ENCODE data around the gene GCNT2. TPM values are rescaled to one million over a fixed set of nuclear protein-coding genes. Genes with fewer than 3 reads are reported as not detected.

GCNT2 gene
- total and polyA plus RNA-seq, 2 donors (not counting 1 experiment from before 2014, with no cell fraction given), result 1.3 to 2.1 TPM

- Histone ChIP-seq H3K4me1 (ENCODE audit: control insufficient read depth, extremely low read depth, insufficient read depth, low read length) (no peaks in the 10 kb centered on the region), H3K4me2 (ENCODE audit: extremely low read depth, insufficient read depth, low read length) (no peak overlapping the region), H3K9me3 (ENCODE audit: control insufficient read depth, insufficient read depth, low read depth, low read length) (no peaks in the 10 kb centered on the region), H3K79me2 (ENCODE audit: control insufficient read depth, insufficient read depth, low read length) (no peaks in the 10 kb centered on the region), H3K27ac (ENCODE audit: insufficient read depth, low read length) (no peak overlapping the region), H3K36me3 (ENCODE audit: control insufficient read depth, insufficient read depth, low read length) (no peaks in the 10 kb centered on the region), H3K4me3 (replicated peaks in 1 of 4; ENCODE audit: control extremely low read depth in 1 of 4, insufficient read depth in 1 of 4, low read depth in 3 of 4, low read length in 4 of 4) (no peak overlapping the region), H3K27me3 (ENCODE audit: control insufficient read depth, insufficient read depth, low read length) (no peaks in the 10 kb centered on the region), H2AFZ (ENCODE audit: low read length) (no peak overlapping the region), H4K20me1 (ENCODE audit: control insufficient read depth, extremely low read depth, insufficient read depth, low read length) (no peaks in the 10 kb centered on the region), H3K9ac (ENCODE audit: insufficient read depth, low read length) (no peak overlapping the region)
- TF ChIP-seq CTCF (conservative IDR thresholded peaks at IDR 0.05 in 1 of 2, IDR thresholded peaks at IDR 0.05 in 1 of 2; ENCODE audit: low read depth in 1 of 2, low read length in 2 of 2), result no peak
- no peak for TF ChIP-seq EZH2 (IDR thresholded peaks at IDR 0.05; ENCODE audit: low read length, missing control alignments)
- DNase-seq (ENCODE audit: low read depth in 2 of 2), result no peak
Measured at GRCh38 chr6:10535193-10535592, 14.0 kb downstream of the GCNT2 start.

- Histone ChIP-seq H3K4me2 (ENCODE audit: extremely low read depth, insufficient read depth, low read length) (no peak overlapping the region), H3K9ac (ENCODE audit: insufficient read depth, low read length) (no peak overlapping the region), H4K20me1 (ENCODE audit: control insufficient read depth, extremely low read depth, insufficient read depth, low read length) (no peaks in the 10 kb centered on the region), H3K4me1 (ENCODE audit: control insufficient read depth, extremely low read depth, insufficient read depth, low read length) (no peaks in the 10 kb centered on the region), H3K36me3 (ENCODE audit: control insufficient read depth, insufficient read depth, low read length) (no peaks in the 10 kb centered on the region), H2AFZ (ENCODE audit: low read length) (no peak overlapping the region), H3K27me3 (ENCODE audit: control insufficient read depth, insufficient read depth, low read length) (no peaks in the 10 kb centered on the region), H3K27ac (ENCODE audit: insufficient read depth, low read length) (no peak overlapping the region), H3K9me3 (ENCODE audit: control insufficient read depth, insufficient read depth, low read depth, low read length) (no peaks in the 10 kb centered on the region), H3K79me2 (ENCODE audit: control insufficient read depth, insufficient read depth, low read length) (no peaks in the 10 kb centered on the region), H3K4me3 (replicated peaks in 1 of 4; ENCODE audit: control extremely low read depth in 1 of 4, insufficient read depth in 1 of 4, low read depth in 3 of 4, low read length in 4 of 4) (no peak overlapping the region)
- TF ChIP-seq CTCF (conservative IDR thresholded peaks at IDR 0.05 in 1 of 2, IDR thresholded peaks at IDR 0.05 in 1 of 2; ENCODE audit: low read depth in 1 of 2, low read length in 2 of 2) (no peak), EZH2 (IDR thresholded peaks at IDR 0.05; ENCODE audit: low read length, missing control alignments) (no peak)
- DNase-seq (ENCODE audit: low read depth in 2 of 2), result no peak
Measured at GRCh38 chr6:10537726-10538125, 16.6 kb downstream of the GCNT2 start.

GRCh38 chr6:10540073-10540746, 19.1 kb downstream of the GCNT2 start:
- H3K4me3 ChIP-seq (replicated peaks in 1 of 4; ENCODE audit: control extremely low read depth in 1 of 4, insufficient read depth in 1 of 4, low read depth in 3 of 4, low read length in 4 of 4), result no peak overlapping the region
- H4K20me1 ChIP-seq (ENCODE audit: control insufficient read depth, extremely low read depth, insufficient read depth, low read length), result no peaks in the 10 kb centered on the region
- no peaks in the 10 kb centered on the region for H3K4me1 ChIP-seq (ENCODE audit: control insufficient read depth, extremely low read depth, insufficient read depth, low read length)
- no peak overlapping the region for H3K27ac ChIP-seq (ENCODE audit: insufficient read depth, low read length)
- H3K79me2 ChIP-seq (ENCODE audit: control insufficient read depth, insufficient read depth, low read length), result no peaks in the 10 kb centered on the region
- no peaks in the 10 kb centered on the region for H3K27me3 ChIP-seq (ENCODE audit: control insufficient read depth, insufficient read depth, low read length)
- no peak overlapping the region for H2AFZ ChIP-seq (ENCODE audit: low read length)
- H3K9ac ChIP-seq (ENCODE audit: insufficient read depth, low read length), result no peak overlapping the region
- DNase-seq (ENCODE audit: low read depth in 2 of 2), result no peak
- H3K4me2 ChIP-seq (ENCODE audit: extremely low read depth, insufficient read depth, low read length), result no peak overlapping the region
- H3K9me3 ChIP-seq (ENCODE audit: control insufficient read depth, insufficient read depth, low read depth, low read length), result no peaks in the 10 kb centered on the region
- H3K36me3 ChIP-seq (ENCODE audit: control insufficient read depth, insufficient read depth, low read length), result no peaks in the 10 kb centered on the region
- no peak for TF ChIP-seq EZH2 (IDR thresholded peaks at IDR 0.05; ENCODE audit: low read length, missing control alignments)
- TF ChIP-seq CTCF (conservative IDR thresholded peaks at IDR 0.05 in 1 of 2, IDR thresholded peaks at IDR 0.05 in 1 of 2; ENCODE audit: low read depth in 1 of 2, low read length in 2 of 2), result no peak

All from fibroblast of lung (primary cell).